NCI-H748 (cell line): ENCODE data around the gene ITPR3.

ENCODE experiments used
- DNase-seq: peaks from one replicate; lab custom pipeline; 2025; ENCODE audit not compliant: unreplicated experiment; lab: John Stamatoyannopoulos, UW

The ITPR3 gene

DNA sequence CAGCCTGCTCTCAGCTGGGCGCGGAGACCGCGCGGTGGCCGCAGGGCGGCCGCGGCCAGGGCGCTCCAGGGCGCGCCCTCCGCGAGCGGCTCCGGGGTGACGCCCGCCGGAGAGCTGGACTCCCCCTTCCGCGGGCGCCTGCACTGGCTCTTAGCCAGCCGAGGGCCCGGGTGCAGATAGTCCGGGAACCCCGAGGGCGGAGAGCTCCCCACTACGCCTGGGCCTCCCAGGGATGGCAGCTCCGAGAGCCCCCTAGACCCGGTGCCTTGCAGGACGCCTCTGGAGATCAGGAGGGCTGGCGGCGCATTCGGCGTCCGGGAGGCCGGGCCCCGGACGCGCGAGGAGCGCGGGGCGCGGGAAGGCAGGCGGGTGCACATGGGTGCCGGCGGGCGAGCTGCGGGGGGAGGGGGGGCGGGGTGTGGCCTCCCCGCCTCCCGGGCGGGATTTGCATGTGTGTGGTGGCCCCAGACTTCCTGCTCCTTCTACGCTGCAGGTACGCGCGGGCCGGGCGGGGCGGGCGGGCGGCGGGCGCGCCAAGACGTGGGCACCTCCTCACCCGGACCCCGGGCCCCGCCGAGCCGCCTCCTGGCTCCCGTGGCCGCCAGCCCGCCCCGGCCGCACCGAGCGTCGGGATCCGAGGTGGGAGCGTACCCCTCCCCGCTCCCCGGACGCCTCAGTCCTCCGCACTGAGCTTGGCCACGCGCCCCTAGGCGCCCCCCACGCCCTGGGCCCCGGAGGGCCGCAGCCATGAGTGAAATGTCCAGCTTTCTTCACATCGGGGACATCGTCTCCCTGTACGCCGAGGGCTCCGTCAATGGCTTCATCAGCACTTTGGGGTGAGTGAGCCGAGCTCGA, at the start of gene ITPR3:
TSS of gene ITPR3 (plus strand) at position 467 of the 855 bp plus-strand sequence. CDS start at position 748, 281 bp downstream.
- DNase-seq = peak; percentile 83

DNA sequence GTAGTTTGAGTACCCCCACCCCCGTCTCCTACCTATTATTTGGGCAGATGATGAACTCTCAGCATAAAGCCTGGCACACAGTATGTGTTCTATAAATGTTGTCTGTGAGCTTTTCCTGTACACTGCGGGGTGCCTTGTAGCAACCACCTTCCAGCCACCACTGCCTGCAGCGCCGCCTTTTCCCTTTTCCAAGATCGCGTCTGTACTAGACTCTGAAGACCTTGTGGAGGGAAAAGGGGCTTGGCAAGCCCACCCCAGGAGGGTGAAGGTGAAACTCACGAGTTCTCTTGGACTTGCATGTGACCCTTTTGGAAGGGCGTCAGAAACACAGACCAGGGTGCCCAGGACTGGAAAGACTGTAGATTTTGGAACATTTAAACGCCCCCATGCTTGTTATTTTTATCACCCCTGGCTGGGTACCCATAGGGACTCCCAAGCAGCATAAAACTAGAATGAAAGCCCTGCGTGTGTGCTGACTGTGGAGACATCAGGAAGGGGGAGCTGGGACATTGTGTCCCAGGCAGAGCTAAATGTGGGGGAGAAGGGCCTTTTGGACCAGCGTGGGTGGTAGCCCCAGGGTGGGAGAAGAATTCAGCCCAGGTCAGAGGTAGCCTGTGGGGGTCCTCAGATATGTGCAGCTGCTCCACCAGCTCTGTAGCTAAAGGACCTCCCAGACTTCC, 49.3 kb upstream of the ITPR3 start:
- peak; percentile 34 for DNase-seq

DNA sequence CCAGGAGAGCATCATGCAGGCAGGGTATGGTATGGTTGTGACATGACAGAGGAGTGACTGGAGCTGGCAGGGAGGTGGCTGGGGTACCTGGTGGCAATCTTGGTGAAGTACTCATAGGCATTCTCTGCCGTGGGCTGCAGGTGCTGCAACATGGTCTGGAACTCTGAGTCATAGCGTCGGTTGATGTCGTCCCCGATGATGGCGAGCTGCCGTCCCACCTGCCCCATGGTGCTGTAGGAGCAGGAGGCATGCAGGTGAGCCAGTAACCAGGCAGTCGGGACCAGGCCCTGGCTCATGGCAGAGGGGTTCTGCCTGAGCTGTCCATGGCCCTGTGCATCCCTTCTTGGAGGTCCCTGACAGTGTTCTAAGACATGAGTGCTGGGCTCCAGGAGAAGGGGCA, 45.9 kb upstream of the ITPR3 start:
- DNase-seq = no peak

DNA sequence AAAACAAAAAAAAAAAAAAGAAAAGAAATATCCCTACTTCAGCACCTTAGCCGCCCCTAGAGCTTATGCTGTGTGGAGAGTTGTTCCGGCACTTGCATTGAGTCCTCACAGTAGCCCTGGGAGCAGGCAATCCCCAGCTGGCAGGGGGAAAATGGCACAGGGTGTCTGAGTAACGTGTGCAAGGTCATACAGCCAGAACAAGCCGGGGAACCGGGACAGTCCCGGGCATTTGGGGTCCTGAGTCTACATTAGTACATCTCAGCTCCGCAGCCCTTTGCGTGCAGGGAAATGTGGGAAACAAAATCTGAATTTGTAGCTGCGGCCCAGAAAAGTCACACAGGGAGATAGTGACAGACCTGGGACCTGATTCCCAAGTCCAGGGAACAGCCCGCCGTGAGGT, 44.5 kb upstream of the ITPR3 start:
- no peak for DNase-seq

DNA sequence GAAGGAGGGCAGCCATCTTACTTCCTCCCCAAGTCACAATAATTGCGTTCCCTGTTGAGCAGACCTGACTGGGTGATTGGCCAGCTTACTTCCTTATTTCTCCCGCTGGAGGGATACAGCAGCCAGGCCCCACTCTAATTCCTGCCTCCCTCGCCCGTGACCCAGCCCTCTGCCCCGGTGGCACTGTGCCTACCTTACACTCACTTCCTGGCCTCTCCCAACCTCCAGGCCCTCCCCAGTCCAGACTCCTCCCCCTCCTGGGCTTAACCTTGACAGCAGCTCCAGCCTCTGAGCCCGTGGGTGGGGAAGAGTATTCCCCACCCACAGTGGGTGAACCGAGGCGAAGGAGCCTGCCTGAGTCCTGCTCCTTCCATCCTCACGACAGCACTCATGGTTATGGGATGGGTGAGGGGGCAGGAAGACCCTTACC, 44.0 kb upstream of the ITPR3 start:
- no peak for DNase-seq

DNA sequence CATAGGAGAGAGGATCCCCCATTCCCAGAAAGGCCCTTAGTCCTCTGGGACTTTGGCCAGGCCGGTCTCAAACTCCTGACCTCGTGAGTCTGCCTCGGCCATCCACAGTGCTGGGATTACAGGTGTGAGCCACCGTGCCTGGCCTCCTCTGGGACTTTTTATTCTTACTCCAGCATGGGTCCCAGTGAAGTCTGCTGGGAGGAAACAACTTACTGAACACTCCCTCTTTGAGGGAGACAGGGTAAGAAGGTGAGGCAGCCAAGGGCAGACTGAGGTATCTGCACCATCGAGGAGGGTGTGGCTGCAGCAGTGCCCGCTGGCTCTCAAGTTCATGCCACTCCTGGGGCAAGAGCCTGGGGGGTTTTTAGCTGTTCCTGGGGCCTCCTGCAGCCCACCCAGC, 43.4 kb upstream of the ITPR3 start:
- no peak for DNase-seq

DNA sequence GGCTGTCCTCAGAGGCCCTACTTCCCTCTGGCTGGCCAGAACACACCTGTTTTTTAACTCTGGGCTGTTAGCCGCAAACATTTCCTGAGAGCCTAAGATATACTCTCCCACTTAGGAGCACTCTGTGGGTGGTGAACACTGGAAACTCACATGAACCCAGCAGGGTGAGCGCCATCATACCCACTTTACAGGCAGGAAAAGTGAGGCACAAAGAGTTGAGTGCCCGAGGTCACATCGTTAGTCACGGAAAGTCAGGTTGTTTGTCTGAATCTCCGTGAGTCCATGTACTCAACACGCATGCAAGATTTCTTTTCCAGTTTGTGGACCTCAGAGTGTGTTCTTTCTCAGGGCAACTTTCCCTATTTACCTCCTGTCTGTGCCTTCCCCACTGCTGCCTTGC, 43.0 kb upstream of the ITPR3 start:
- DNase-seq = no peak

DNA sequence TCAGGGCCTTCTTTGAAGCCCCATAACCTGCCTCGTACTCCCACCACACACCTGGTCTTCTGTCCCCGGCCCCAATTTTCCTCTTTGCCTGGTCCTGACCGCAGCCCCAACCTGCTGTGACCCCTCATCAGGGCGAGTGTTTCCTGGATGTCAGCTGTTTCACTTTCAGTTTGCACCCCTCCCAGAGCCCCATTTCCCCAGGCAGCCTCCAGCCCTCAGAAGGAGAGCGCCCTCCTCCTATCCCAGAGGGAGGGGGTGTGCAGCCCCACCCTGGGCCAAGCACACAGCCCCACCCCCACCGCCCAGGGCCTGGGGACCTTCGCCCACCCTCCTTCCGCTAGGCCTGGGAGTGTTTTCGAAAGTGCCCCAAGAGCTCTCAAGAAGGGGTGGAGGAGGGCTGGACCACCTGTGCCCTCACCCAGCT, 42.5 kb upstream of the ITPR3 start:
- no peak for DNase-seq

DNA sequence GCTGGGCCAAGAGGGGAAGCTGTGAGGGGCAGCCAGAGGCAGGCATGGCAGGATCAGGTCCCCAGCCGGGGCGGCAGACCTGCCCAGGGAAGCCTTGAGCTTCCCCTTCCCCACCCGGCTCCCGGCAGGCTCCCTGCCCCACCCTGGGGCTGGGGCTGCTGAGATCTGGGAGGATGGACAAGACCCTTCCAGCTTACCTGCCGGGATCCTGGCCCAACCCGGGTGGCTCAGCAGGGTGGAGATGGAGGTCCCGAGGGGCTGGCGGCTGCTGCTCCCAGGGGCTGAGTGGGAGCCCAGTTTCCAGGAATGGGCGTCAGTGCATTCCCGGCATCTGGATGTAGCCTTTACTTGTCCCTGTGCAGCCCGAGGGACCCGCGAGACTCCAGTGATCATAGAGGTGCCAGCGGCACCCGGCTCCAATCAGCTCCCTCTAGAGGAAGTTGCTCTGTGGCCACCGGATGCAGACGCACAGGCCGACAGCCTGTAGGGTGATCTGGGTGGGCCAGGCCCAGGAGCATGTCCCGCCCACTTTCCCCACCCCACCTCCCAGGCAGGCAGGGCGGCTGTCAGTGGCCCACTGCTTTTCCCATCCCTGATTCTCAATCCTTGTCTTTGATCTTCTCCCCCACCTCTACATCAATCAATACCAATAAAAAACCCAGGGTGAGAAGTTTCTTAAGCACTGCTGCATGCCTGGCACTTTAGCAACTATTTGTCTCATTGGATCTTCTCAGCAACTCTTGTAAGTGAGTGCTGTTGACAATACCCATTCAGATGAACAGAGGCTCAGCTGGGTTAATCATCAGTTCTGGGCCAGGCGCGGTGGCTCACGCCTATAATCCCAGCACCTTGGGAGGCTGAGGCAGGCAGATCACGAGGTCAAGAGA, 41.1 kb upstream of the ITPR3 start, which contains the start of gene BAK1:
TSS of gene BAK1 (minus strand) at position 449 of the 887 bp plus-strand sequence. CDS start 2,672 bp downstream, outside the sequence.
- DNase-seq = peak; percentile 97

DNA sequence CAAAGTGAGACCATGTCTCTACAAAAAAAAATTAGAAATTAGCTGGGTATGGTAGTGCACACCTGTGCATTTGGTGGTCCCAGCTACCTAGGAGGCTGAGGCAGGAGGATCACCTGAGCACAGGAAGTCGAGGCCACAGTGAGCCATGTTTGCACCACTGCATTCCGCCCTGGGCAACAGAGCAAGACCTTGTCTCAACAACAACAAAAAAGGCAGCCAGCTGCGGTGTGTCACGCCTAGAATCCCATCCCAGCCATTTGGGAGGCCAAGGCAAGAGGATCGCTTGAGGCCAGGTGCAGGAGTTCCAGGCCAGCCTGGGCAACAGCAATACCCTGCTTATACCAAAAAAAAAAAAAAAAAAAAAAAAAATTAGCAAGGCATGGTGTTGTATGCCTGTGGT, 39.9 kb upstream of the ITPR3 start:
- DNase-seq = no peak

DNA sequence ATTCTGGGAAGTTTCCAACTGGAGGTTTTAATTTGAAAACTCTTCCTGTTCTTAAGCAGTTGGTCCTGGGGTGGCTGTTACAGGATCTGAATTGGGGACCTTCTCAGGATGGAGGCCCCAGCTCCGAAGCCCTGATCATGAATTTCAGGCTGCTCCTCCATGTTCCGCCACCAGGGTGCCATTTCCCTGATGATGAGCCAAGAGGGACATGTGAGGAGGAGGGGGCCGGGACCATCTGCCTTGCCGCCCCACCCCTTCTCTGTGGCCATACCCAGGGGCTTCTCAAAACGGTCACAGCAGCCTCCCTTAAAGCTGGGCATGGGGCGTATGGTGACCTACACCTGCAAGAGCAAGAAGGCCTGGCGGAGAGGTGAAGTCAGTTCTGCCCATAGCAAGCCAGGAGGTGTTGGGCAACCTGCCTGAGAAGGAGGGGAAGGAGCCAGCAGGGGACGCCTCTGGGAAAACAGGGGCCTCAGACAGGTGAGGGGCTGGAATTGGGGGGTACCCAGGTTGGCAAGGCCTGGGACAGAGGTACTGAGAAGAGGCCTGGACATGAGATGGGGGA, 37.4 kb upstream of the ITPR3 start:
- no peak for DNase-seq

DNA sequence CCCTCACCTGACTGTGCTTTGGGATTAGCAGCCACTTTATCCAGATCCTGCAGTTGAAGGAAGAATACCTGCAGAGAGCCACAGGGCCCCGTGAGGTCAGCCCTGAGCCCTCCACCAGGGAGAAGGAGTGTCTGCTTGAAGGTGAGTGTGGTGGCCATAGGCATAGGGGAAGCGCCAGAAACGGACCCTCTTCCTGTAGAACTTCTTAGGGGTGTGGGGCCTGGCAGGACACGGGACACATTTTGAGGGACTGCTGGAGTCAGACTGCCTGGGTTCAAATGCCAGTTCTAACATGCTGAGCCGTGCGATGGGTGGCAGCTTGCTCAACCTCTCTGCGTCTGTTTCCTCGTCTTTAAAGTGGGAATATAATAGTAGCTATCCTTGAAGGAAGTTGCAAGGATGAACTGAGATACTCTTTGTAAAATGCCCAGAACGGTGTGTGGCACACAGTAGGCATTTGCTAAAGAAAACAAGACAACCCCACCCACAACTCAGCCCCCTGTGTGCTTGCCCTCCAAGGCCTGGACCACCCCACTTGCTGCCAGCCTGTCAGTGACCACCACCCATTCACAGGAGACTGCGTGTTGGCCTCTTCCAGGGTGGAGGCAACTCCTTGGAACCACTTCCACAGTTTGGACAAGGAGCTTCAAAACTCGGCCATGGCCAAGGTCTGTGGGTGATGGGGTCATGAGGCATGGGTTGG, 36.3 kb upstream of the ITPR3 start:
- no peak for DNase-seq

DNA sequence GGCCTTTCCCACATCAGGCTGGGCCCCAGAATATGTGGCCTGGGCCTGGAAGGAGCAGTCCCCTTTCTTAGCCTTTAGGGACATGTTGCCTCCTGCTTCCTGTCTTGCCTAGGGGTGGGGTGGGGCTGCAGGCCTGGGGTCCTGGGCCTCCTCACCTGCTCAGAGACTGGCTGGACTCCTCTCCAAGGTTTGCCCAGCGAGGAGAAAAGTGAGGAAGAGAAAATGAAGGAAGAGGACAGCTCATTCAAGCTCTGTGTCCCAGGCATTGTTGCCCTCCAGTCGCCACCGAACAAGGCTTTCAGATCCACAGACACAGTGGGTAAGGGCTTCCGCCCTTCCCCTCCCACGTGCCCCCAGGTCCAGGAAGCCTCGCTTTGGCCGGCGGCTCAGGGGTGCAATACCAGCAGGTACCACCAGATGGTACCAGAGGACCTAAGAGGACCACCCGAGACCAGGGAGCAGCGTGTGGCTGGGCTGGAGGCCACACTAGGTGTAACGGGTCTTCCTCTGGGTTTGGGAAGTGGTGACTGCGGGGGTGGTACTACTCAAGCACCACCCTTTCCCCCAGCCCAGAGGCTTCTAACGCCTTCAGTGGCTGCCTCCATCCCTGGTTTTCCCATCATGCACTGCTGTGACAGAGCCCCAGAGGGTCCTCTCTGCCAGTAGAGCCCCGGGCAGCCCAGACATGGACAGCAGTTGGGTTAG, 35.6 kb upstream of the ITPR3 start:
- peak; percentile 83 for DNase-seq

DNA sequence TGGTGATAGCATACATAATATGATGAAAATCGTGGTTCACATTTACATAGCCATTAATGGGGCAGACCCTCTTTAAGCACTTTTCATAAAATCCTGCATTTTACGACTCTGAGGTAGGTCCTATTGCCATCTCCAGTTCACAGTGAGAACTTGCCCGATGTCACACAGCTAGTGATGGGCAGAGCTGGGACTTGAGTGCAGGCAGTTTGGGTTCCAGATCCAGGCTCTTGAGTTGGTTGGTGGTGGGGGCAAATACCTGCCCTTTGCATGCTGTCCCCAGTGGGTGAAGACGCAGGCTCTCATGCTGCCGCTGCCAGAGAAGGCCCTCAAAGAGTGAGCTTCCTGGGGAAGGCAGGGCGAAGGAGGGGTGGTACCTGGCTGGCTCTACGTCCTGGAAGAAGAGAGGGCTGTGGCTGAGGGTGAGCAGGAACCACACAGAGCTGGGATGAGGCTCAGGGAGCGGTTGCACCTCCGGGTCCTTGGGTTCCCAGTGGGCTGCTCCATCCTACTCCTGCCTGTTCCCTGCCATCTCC, 34.9 kb upstream of the ITPR3 start:
- DNase-seq = no peak

DNA sequence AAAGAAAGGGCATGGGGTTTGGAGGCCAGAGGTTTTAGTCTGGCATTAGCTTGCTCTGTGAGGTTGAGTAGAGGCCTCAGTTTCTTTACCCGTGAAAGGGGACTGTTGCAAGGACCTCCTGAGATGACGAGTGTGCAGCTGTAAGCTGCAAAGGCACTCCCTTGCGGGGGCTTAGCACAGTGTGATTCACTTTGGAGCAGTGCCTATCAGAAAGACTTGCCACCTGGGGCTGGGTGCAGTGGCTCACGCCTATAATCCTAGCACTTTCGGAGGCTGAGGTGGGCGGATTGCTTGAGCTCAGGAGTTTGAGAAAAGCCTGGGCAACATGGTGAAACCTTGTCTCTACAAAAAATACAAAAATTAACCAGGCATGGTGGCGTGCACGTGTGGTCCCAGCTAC, 33.6 kb upstream of the ITPR3 start:
- no peak for DNase-seq

DNA sequence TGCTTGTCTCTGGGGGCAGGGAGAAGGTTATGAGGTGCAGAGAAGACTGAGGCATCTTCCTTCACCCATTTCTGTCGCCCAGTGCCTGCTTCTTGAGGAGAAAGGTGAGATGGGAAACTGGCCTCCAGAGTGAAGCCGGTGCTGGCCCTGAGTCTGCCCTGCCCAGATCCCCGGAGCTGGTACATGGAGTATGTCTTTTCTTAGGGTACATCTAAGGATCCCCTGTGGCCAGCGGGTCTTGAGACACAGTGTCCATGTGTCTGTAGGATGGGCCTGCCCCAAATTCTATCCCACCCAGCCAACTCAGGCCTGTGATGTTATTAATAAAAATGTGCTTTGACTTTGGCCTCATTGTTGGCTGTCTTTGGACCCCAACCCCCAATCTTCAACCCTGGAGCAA, 32.2 kb upstream of the ITPR3 start:
- DNase-seq = no peak

DNA sequence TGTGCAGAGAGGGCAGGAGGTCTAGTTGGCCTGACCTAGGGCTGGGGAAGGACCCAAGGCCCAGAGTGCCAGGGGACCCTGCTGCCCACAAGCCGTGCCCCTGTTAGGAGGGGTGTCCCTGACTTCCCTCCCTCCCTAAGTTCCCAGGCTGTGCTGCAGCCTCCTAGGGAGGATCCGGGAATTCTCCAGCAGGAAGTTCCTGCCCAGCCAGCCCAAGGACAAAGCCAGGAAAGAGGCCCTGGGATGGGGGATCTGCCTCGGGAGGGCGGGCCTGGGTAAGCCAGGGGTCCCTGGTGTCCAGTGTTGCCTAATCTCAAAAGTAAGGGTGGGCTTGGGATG, 31.8 kb upstream of the ITPR3 start:
- no peak for DNase-seq

DNA sequence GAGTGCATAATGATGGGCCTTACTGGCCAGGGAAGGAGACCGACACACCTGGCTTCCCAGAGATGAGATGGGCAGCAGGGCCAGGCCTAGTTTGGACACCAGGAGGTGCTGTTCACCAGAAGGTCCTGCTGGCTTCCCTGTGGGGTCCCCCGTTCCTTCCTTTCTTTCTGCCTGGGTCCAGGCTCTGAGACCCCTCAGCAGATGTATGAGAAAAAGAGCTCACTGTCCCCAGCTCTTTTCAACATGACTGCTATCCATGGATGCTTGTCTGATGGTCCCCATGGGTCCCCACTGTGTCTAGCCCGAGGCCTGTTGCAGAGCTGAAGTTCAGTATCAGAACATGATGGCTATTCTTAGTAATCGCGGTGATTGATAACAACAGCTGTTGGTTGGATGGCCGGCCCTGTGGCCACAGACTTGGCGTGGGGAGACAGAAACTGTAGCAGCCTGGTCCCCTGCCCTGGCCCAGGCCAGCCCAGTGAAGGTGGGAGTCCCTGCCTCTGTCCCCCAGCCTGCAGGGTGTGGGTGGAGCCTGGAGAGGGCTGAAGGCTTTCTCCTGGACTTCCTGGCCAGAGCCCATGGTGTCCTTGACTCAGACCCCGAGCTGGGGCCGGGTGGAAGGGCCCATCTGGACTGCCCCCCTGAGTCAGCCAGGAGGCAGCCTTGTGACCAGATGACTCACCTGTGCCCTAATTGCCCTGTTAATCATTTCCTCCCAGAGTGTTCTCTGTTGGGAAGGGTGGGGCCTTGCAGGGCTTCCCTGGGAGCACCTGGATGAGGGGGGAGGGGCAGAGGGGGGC, 31.2 kb upstream of the ITPR3 start:
- peak; percentile 71 for DNase-seq
